Loucy (cell line): ENCODE results near the gene KRT16.

Experiments used
- H2AFZ ChIP-seq: fragments of 200-600 bp; sonication (generic); 2 replicates; pipeline ENCODE4 v1.6.0; 2016; ENCODE audit warnings: antibody characterized with exemption, mild to moderate bottlenecking, low read length, moderate library complexity
- H3F3A ChIP-seq: fragments of 200-600 bp; 2 replicates; pipeline ENCODE4 v1.6.0; 2016; ENCODE audit warnings: antibody characterized with exemption, low read depth, mild to moderate bottlenecking
- H3K27me3 ChIP-seq: fragments of 200-600 bp; sonication (generic); 2 replicates; pipeline ENCODE4 v1.6.1; 2014; ENCODE audit warnings: low read length, mild to moderate bottlenecking; ENCODE audit not compliant: insufficient read depth, poor library complexity, severe bottlenecking
- H3K36me3 ChIP-seq: fragments of 200-600 bp; sonication (generic); 2 replicates; pipeline ENCODE4 v1.6.1; 2016; ENCODE audit warnings: low read length; ENCODE audit not compliant: insufficient read depth
- H3K4me1 ChIP-seq: fragments of 200-600 bp; sonication (generic); 2 replicates; pipeline ENCODE4 v1.5.1; 2014; ENCODE audit warnings: low read length, mild to moderate bottlenecking; ENCODE audit not compliant: insufficient read depth, poor library complexity, severe bottlenecking
- H3K4me2 ChIP-seq: fragments of 200-600 bp; sonication (generic); 2 replicates; pipeline ENCODE4 v1.6.0; 2014; ENCODE audit warnings: antibody characterized with exemption, low read length, low read depth, mild to moderate bottlenecking; ENCODE audit not compliant: poor library complexity, severe bottlenecking
- H3K4me3 ChIP-seq: fragments of 200-600 bp; sonication (generic); 2 replicates; pipeline ENCODE4 v1.5.1; 2014; ENCODE audit warnings: low read length, mild to moderate bottlenecking, mixed read lengths; ENCODE audit not compliant: poor library complexity, severe bottlenecking
- H3K79me2 ChIP-seq: fragments of 200-600 bp; sonication (generic); 2 replicates; pipeline ENCODE4 v1.6.1; 2014; ENCODE audit warnings: low read length; ENCODE audit not compliant: insufficient read depth
- H3K9ac ChIP-seq: fragments of 200-600 bp; sonication (generic); 2 replicates; pipeline ENCODE4 v1.6.0; 2014; ENCODE audit warnings: mild to moderate bottlenecking, low read depth, low read length, moderate library complexity; ENCODE audit not compliant: poor library complexity, severe bottlenecking
- H3K9me2 ChIP-seq: fragments of 200-600 bp; sonication (generic); replicated peaks from 2 replicates; pipeline ENCODE4 v1.6.1; 2016; ENCODE audit warnings: low read depth, low read length, mixed read lengths
- H3K9me3 ChIP-seq: fragments of 200-600 bp; sonication (generic); 2 replicates; pipeline ENCODE4 v1.6.1; 2014; ENCODE audit warnings: mild to moderate bottlenecking, antibody characterized with exemption, low read length, low read depth; ENCODE audit not compliant: insufficient read depth
- H4K20me1 ChIP-seq: fragments of 200-600 bp; sonication (generic); 2 replicates; pipeline ENCODE4 v1.6.0; 2014; ENCODE audit warnings: antibody characterized with exemption, low read length, mild to moderate bottlenecking; ENCODE audit not compliant: insufficient read depth, poor library complexity, severe bottlenecking
- CTCF ChIP-seq: fragments of 200-600 bp; sonication (generic); conservative IDR thresholded peaks from 2 replicates; pipeline ENCODE4 v1.5.1; 2014; ENCODE audit warnings: mild to moderate bottlenecking, antibody characterized with exemption, low read length
- EZH2phosphoT487 ChIP-seq: fragments of 200-600 bp; IDR thresholded peaks from 2 replicates; pipeline ENCODE4 v1.6.1; 2018; ENCODE audit warnings: antibody characterized with exemption, mild to moderate bottlenecking, moderate library complexity, borderline replicate concordance

The KRT16 gene

GRCh38 chr17:41565338-41565737 is 47.2 kb downstream of the KRT16 start:
- TF ChIP-seq CTCF (no peak), EZH2phosphoT487 (no peak)
- H3K27me3 ChIP-seq = no peaks in the 10 kb centered on the region

GRCh38 chr17:41563607-41564170 is 48.9 kb downstream of the KRT16 start:
- Histone ChIP-seq H3K4me3 (no peak overlapping the region), H3K79me2 (no peaks in the 10 kb centered on the region), H3K36me3 (no peaks in the 10 kb centered on the region), H3K27me3 (peaks cover under 1% of the 10 kb centered on the region), H2AFZ (no peak overlapping the region), H4K20me1 (no peaks in the 10 kb centered on the region), H3K4me2 (no peak overlapping the region), H3F3A (no peaks in the 10 kb centered on the region), H3K9me2 (no peaks in the 10 kb centered on the region), H3K9me3 (no peaks in the 10 kb centered on the region), H3K4me1 (no peaks in the 10 kb centered on the region), H3K9ac (no peak overlapping the region)
- TF ChIP-seq CTCF (no peak), EZH2phosphoT487 (no peak)

More at GRCh38 chr17:41565338-41565737, 47.2 kb downstream of the KRT16 start:
- Histone ChIP-seq H3K79me2 (no peaks in the 10 kb centered on the region), H3K36me3 (no peaks in the 10 kb centered on the region), H3K9me3 (no peaks in the 10 kb centered on the region), H4K20me1 (no peaks in the 10 kb centered on the region), H3K9me2 (no peaks in the 10 kb centered on the region), H3F3A (no peaks in the 10 kb centered on the region), H2AFZ (no peak overlapping the region), H3K4me3 (no peak overlapping the region), H3K4me2 (no peak overlapping the region), H3K4me1 (no peaks in the 10 kb centered on the region), H3K9ac (no peak overlapping the region)

GRCh38 chr17:41561554-41561953 is 51.0 kb downstream of the KRT16 start:
- TF ChIP-seq CTCF = no peak
- no peaks in the 10 kb centered on the region for H3K79me2 ChIP-seq
- H3K4me3 ChIP-seq = no peak overlapping the region
- no peaks in the 10 kb centered on the region for H4K20me1 ChIP-seq
- no peak overlapping the region for H2AFZ ChIP-seq
- no peaks in the 10 kb centered on the region for H3K9me2 ChIP-seq
- no peaks in the 10 kb centered on the region for H3K4me1 ChIP-seq
- no peaks in the 10 kb centered on the region for H3K36me3 ChIP-seq
- no peaks in the 10 kb centered on the region for H3F3A ChIP-seq
- no peaks in the 10 kb centered on the region for H3K9me3 ChIP-seq
- peaks cover 6% of the 10 kb centered on the region for H3K27me3 ChIP-seq
- H3K4me2 ChIP-seq = no peak overlapping the region
- H3K9ac ChIP-seq = no peak overlapping the region
